ENCODE data around the gene STUM.

DNA sequence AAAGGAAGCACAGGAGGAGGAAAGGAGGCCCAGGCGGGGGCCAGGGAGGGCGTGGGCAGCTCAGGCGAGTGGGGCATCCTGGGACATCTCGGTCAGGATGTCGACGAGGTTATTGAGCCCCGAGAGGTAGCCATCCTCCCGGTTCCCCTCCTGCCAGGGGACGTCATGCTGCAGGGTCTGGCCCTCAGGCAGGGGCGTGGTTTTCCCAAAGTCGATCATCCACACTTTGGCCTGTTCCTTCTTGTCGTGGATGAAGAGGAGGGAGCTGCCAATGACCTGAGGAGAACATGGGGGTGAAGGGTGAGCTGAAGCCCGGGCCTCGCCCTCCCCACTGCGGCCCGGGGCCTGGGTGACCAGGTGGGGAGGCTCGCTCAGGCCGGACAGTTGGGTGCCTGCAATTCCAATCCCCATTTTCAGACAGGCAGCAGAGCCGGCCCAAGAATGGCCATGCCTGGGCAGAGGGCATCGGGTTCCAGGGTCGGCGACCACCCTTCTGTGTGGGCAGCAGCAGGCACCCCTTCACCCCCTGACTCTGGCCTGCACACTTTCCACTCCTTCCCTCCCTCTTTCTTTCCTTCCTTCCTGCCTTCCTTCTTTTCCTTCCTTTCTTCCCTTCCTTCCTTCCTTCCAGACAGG lies 86.2 kb downstream of the STUM start:
- no peak for TF ChIP-seq CTCF (conservative IDR thresholded peaks at IDR 0.05 in 1 of 2, IDR thresholded peaks at IDR 0.05 in 1 of 2; ENCODE audit: extremely low read depth in 1 of 2, insufficient read depth in 1 of 2, low read depth in 1 of 2, low read length in 2 of 2)
- no peak for TF ChIP-seq EZH2 (IDR thresholded peaks at IDR 0.05; ENCODE audit: borderline replicate concordance, low read length)
